Psoas muscle (tissue), 8 donors: ENCODE results near the gene SLC44A3. TPM values are rescaled to one million over a fixed set of nuclear protein-coding genes. Genes with fewer than 3 reads are reported as not detected.

Experiments
- ATAC-seq, 4 donors: fragments of 200-7000 bp; cut with Tn5 transposase; one replicate each; pipeline ENCODE4 v1.9.1; 2020; ENCODE audit warnings: moderate library complexity in 3 of 4, mild to moderate bottlenecking in 2 of 4
- DNase-seq, 2 donors: peaks; one replicate each; pipeline ENCODE4 v3.0.0-alpha.2; 2020
- H3K27ac ChIP-seq: fragments of 200-600 bp; one replicate; pipeline ENCODE4 v1.8.0; 2022
- H3K27me3 ChIP-seq, 3 donors: fragments of 200-600 bp in 1 of 3; one replicate each; pipeline versions ENCODE4 v1.6.1 to v1.8.0; 2013 to 2022; ENCODE audit warnings: low read length in 2 of 3, mild to moderate bottlenecking in 2 of 3, moderate library complexity in 1 of 3; ENCODE audit not compliant: insufficient read depth in 3 of 3
- H3K36me3 ChIP-seq, 2 donors: fragments of 200-600 bp in 1 of 2; one replicate each; pipeline versions ENCODE4 v1.6.1 to v1.8.0; 2013 to 2022; ENCODE audit warnings: low read depth in 1 of 2, mild to moderate bottlenecking in 1 of 2, moderate library complexity in 1 of 2; ENCODE audit not compliant: insufficient read depth in 1 of 2
- H3K4me1 ChIP-seq: fragments of 200-600 bp; one replicate; pipeline ENCODE4 v1.8.0; 2022
- H3K4me3 ChIP-seq: fragments of 200-600 bp; one replicate; pipeline ENCODE4 v1.8.0; 2022; ENCODE audit warnings: mild to moderate bottlenecking
- H3K9me3 ChIP-seq: fragments of 200-600 bp; one replicate; pipeline ENCODE4 v1.8.0; 2022
- CTCF ChIP-seq: fragments of 200-600 bp; IDR thresholded peaks from one replicate; pipeline ENCODE4 v1.8.0; 2022; ENCODE audit warnings: antibody characterized with exemption
- WGBS, 3 donors: extraction: QIAGEN DNeasy Blood & Tissue Kit; methylation state at CpG; one replicate each; pipeline versions ENCODE4 v1.1.6 to v1.1.7; 2013; 5-methylcytosine and 5-hydroxymethylcytosine counted together
- intact Hi-C, 2 donors: fragments of 100-400 bp; cut with DNase I; formaldehyde crosslinking; loops; one replicate each; pipeline versions ENCODE4 v1.11.0 to v1.14.2; 2022
- polyA plus RNA-seq, 3 donors: library from polyadenylated mRNA; stranded (reverse); fragments of 200-250 nt; gene quantifications; one replicate each; pipeline ENCODE4 v1.2.3, GENCODE V29; 2013
- total RNA-seq, 4 donors: library from RNA; stranded (reverse); fragmentation: NEBNext Ultra II Directional in 2 of 4; extraction: Animal tissue kit (Norgen Biotek cat#: 25700) in 2 of 4; gene quantifications; one replicate each; pipeline versions ENCODE4 v1.2.1 to v1.2.4, GENCODE V29; 2021 to 2023
- donor health status: healthy with polysubstance abuse.
- donor health status: DM: no; HTN: no; CAD: no; lungs with moderate emphysema.
- donor health status: Bipolar disorder and iron deficiency.
- donor health status: healthy.
- donor health status: DM: yes; HTN: yes; CAD: no.
- donor health status: DM: no; HTN: no; CAD: no.
- donor health status: DM: no; HTN: no; CAD: no.
- donor health status: DM: yes; HTN: yes; CAD: no.

SLC44A3 gene
- total and polyA plus RNA-seq, 7 donors: 0.04 to 0.58 (median 0.32) TPM; not detected in 2

DNA sequence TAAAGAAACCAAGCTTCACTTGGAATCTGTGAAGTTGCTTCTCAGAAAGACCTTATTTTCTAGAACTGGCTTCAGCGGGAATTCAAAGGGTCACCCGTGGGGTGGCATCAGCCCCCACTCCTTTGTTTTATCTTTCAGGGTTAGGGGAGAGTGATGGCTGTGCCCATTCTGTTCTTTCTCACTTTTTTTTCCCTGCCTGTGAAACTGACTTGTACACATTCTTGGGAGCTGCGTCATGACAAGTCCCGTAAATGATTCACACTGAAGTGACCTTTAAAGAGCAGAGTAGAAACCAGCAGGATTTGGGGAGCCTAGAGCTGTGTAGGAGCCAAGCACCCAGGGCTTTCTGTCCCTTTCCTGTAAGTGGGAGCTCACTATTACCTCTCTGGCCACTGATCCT lies 43.8 kb downstream of the SLC44A3 start:
- Histone ChIP-seq H3K9me3 (no peaks in the 10 kb centered on the region), H3K4me1 (peaks cover 19% of the 10 kb centered on the region), H3K27me3 (peaks cover 0 to 10% (median 0%) of the 10 kb centered on the region in 3 donors), H3K4me3 (peak overlapping the region; percentile 8), H3K36me3 (no peaks in the 10 kb centered on the region), H3K27ac (peak overlapping the region; percentile 68)
- ATAC-seq: peak; percentile 56 to 82 (median 79)
- intact Hi-C loops: no loop called here
- WGBS, 3 donors: 32 to 53% (median 38%) methylated on average over 4 of the region's 4 CpGs
- DNase-seq: peak in 1 of 2 donors; percentile 19
- no peak for TF ChIP-seq CTCF

- DNase-seq: no peak
These were observed 44.7 kb downstream of the SLC44A3 start for GRCh38 chr1:94864821-94865220.

GRCh38 chr1:94865360-94865759 lies 45.2 kb downstream of the SLC44A3 start:
- WGBS, 3 donors: 23 to 33% (median 26%) methylated on average over 4 of the region's 4 CpGs
- H3K4me3 ChIP-seq: no peak overlapping the region
- H3K9me3 ChIP-seq: no peaks in the 10 kb centered on the region
- peak overlapping the region; percentile 68 for H3K27ac ChIP-seq
- ATAC-seq (peak in 2 of 4 donors; percentile 32 to 45), DNase-seq (no peak)
- H3K4me1 ChIP-seq: peaks cover 19% of the 10 kb centered on the region
- no peak for TF ChIP-seq CTCF
- no peaks in the 10 kb centered on the region for H3K36me3 ChIP-seq
- intact Hi-C loops: no loop called here
- no peaks in the 10 kb centered on the region for H3K27me3 ChIP-seq

More at GRCh38 chr1:94864821-94865220, 44.7 kb downstream of the SLC44A3 start:
- Histone ChIP-seq H3K4me1 (peaks cover 19% of the 10 kb centered on the region), H3K27me3 (peaks cover 0 to 4% (median 0%) of the 10 kb centered on the region in 3 donors), H3K9me3 (no peaks in the 10 kb centered on the region), H3K4me3 (no peak overlapping the region), H3K36me3 (no peaks in the 10 kb centered on the region), H3K27ac (peak overlapping the region; percentile 68)
- TF ChIP-seq CTCF: no peak
- WGBS, 3 donors: 24 to 36% (median 25%) methylated on average over 9 of the region's 9 CpGs
- intact Hi-C loops: no loop called here
- peak in 1 of 4 donors; percentile 22 for ATAC-seq

- H3K36me3 ChIP-seq: no peaks in the 10 kb centered on the region
- intact Hi-C loops: no loop called here
- peak overlapping the region; percentile 12 for H3K27ac ChIP-seq
- ATAC-seq (no peak), DNase-seq (no peak)
- H3K27me3 ChIP-seq: no peaks in the 10 kb centered on the region
- WGBS, 3 donors: 70 to 78% (median 73%) methylated on average over 4 of the region's 4 CpGs
- H3K9me3 ChIP-seq: no peaks in the 10 kb centered on the region
- TF ChIP-seq CTCF: no peak
- peaks cover 19% of the 10 kb centered on the region for H3K4me1 ChIP-seq
- no peak overlapping the region for H3K4me3 ChIP-seq
These were observed 46.1 kb downstream of the SLC44A3 start for GRCh38 chr1:94866164-94866807.

GRCh38 chr1:94871031-94871430 lies 50.9 kb downstream of the SLC44A3 start:
- intact Hi-C loops: no loop called here
- Histone ChIP-seq H3K36me3 (no peaks in the 10 kb centered on the region), H3K27ac (no peak overlapping the region), H3K4me1 (no peaks in the 10 kb centered on the region), H3K9me3 (no peaks in the 10 kb centered on the region), H3K4me3 (no peak overlapping the region), H3K27me3 (no peaks in the 10 kb centered on the region)
- ATAC-seq (no peak), DNase-seq (no peak)
- WGBS, 3 donors: 81 to 84% (median 82%) methylated on average over 2 of the region's 2 CpGs
- no peak for TF ChIP-seq CTCF
